Hematopoietic multipotent progenitor cell treated with erythropoietin and hydrocortisone succinate and interleukin-3 and kit ligand, for 8 days (in vitro differentiated cells): Measurements from ENCODE around the gene ALX4.

Experiments
- DNase-seq: peaks from one replicate; pipeline ENCODE4 v3.0.0-alpha.2; 2015

ALX4 gene

GRCh38 chr11:44314733-44315132 is 4.8 kb upstream of the ALX4 start:
- DNase-seq: no peak

- no peak for DNase-seq
Measured at GRCh38 chr11:44313761-44314489, 4.0 kb upstream of the ALX4 start.

GRCh38 chr11:44312876-44313275 is 2.9 kb upstream of the ALX4 start:
- DNase-seq: no peak

GRCh38 chr11:44311339-44312261 is 1.7 kb upstream of the ALX4 start:
- no peak for DNase-seq

GRCh38 chr11:44310463-44311272 is 729 bp upstream of the ALX4 start:
- DNase-seq: no peak

GRCh38 chr11:44310206-44310462 is 195 bp upstream of the ALX4 start:
- DNase-seq: no peak

GRCh38 chr11:44308923-44309477 is 939 bp downstream of the ALX4 start:
- DNase-seq: no peak

GRCh38 chr11:44308256-44308922 is 1.6 kb downstream of the ALX4 start:
- DNase-seq: no peak

GRCh38 chr11:44307340-44308099 is 2.4 kb downstream of the ALX4 start:
- DNase-seq: no peak

GRCh38 chr11:44306918-44307244 is 3.1 kb downstream of the ALX4 start:
- no peak for DNase-seq

- no peak for DNase-seq
Measured at GRCh38 chr11:44306052-44306917, 3.7 kb downstream of the ALX4 start.

- peak; percentile 3 for DNase-seq
Measured at GRCh38 chr11:44305470-44306051, 4.4 kb downstream of the ALX4 start.

GRCh38 chr11:44305026-44305469 is 4.9 kb downstream of the ALX4 start:
- DNase-seq: peak; percentile 6

- no peak for DNase-seq
Measured at GRCh38 chr11:44304091-44305025, 5.6 kb downstream of the ALX4 start.

- no peak for DNase-seq
Measured at GRCh38 chr11:44303401-44303938, 6.5 kb downstream of the ALX4 start.

- DNase-seq: no peak
Measured at GRCh38 chr11:44301564-44302271, 8.2 kb downstream of the ALX4 start.

GRCh38 chr11:44300844-44301563 is 8.9 kb downstream of the ALX4 start:
- DNase-seq: no peak

GRCh38 chr11:44298862-44299261 is 11.1 kb downstream of the ALX4 start:
- no peak for DNase-seq
